Right lobe of liver (tissue), 6 donors: ENCODE measurements around the gene ATP13A3. TPM values are rescaled to one million over a fixed set of nuclear protein-coding genes. Genes with fewer than 3 reads are reported as not detected.

ENCODE experiments used
- ATAC-seq, 4 donors: fragments of 200-7000 bp; cut with Tn5 transposase; one replicate each; pipeline ENCODE4 v1.9.1; 2020; ENCODE audit warnings: mild to moderate bottlenecking in 4 of 4, moderate library complexity in 4 of 4
- DNase-seq, 3 donors: peaks; one replicate each; pipeline ENCODE4 v3.0.0-alpha.2; 2020
- H3K27ac ChIP-seq, 3 donors: fragments of 200-600 bp; one replicate each; pipeline ENCODE4 v1.8.0; 2022
- H3K27me3 ChIP-seq, 2 donors: fragments of 200-600 bp; one replicate each; pipeline ENCODE4 v1.8.0; 2022
- H3K36me3 ChIP-seq, 4 donors: fragments of 200-600 bp; sonication (generic) in 1 of 4; one replicate each; pipeline versions ENCODE4 v1.5.1 to v1.8.0; 2017 to 2022; ENCODE audit warnings: control low read depth in 1 of 4
- H3K4me1 ChIP-seq, 4 donors: fragments of 200-600 bp; sonication (generic) in 1 of 4; one replicate each; pipeline versions ENCODE4 v1.5.1 to v1.8.0; 2017 to 2022; ENCODE audit warnings: control low read depth in 1 of 4
- H3K4me3 ChIP-seq, 3 donors: fragments of 200-600 bp; one replicate each; pipeline ENCODE4 v1.8.0; 2022
- H3K9me3 ChIP-seq, 4 donors: fragments of 200-600 bp; sonication (generic) in 1 of 4; one replicate each; pipeline versions ENCODE4 v1.5.1 to v1.8.0; 2017 to 2022; ENCODE audit warnings: control low read depth in 1 of 4
- CTCF ChIP-seq, 4 donors: fragments of 200-600 bp in 3 of 4; fragments of 450-650 bp in 1 of 4; IDR thresholded peaks; one replicate each; pipeline versions ENCODE4 v1.5.1 to v1.8.0; 2016 to 2022; ENCODE audit warnings: antibody characterized with exemption in 4 of 4, mild to moderate bottlenecking in 2 of 4
- POLR2A ChIP-seq: fragments of 450-650 bp; IDR thresholded peaks from one replicate; pipeline ENCODE4 v1.6.1; 2017; ENCODE audit warnings: antibody characterized with exemption, mild to moderate bottlenecking
- WGBS: methylation state at CpG from one replicate; pipeline ENCODE4 v1.1.6; 2018; ENCODE audit warnings: low coverage, low lambda C conversion rate; ENCODE audit not compliant: insufficient coverage; ENCODE audit errors: missing lambda C conversion rate; 5-methylcytosine and 5-hydroxymethylcytosine counted together
- intact Hi-C, 2 donors: fragments of 100-400 bp; cut with DNase I; formaldehyde crosslinking; loops; one replicate each; pipeline versions ENCODE4 v1.11.2 to v1.14.1; 2022
- total RNA-seq, 6 experiments: library from RNA; depleted of rRNA in 2 of 6; stranded (reverse); fragments of >200 nt in 2 of 6; fragmentation: NEBNext Ultra II Directional in 3 of 6; extraction: Animal tissue kit (Norgen Biotek cat#: 25700) in 3 of 6; gene quantifications; one replicate each; pipeline versions ENCODE4 v1.1.0 to v1.2.4, GENCODE V29; 2016 to 2023
- donor health status: DM: no; HTN: yes; CAD: no.
- donor health status: DM: no; HTN: no; CAD: no.
- donor health status: DM: no; HTN: no; CAD: no.
- donor health status: DM: no; HTN: yes; CAD: no.
- donor health status: DM: no; HTN: yes; CAD: no.

Gene ATP13A3
- total RNA-seq, 6 experiments from 2014 or later: 109 to 172 (median 145) TPM

- no peaks in the 10 kb centered on the region for H3K27me3 ChIP-seq
- no peaks in the 10 kb centered on the region for H3K36me3 ChIP-seq
- 69% methylated on average over 4 of the region's 10 CpGs for WGBS
- no peaks in the 10 kb centered on the region for H3K4me1 ChIP-seq
- no peak overlapping the region for H3K4me3 ChIP-seq
- ATAC-seq: no peak
- no peaks in the 10 kb centered on the region for H3K9me3 ChIP-seq
- no peak for DNase-seq
- intact Hi-C loops: no loop called here
- TF ChIP-seq POLR2A: no peak
- TF ChIP-seq CTCF (IDR thresholded peaks at IDR 0.05): no peak
- H3K27ac ChIP-seq: no peak overlapping the region
Observed at GRCh38 chr3:194376241-194376560, 110.6 kb downstream of the ATP13A3 start.

GRCh38 chr3:194375473-194376240, 111.1 kb downstream of the ATP13A3 start:
- intact Hi-C loops: no loop called here
- Histone ChIP-seq H3K9me3 (no peaks in the 10 kb centered on the region), H3K27me3 (no peaks in the 10 kb centered on the region), H3K27ac (no peak overlapping the region), H3K4me1 (no peaks in the 10 kb centered on the region), H3K4me3 (no peak overlapping the region), H3K36me3 (no peaks in the 10 kb centered on the region)
- 43% methylated on average over 12 of the region's 15 CpGs for WGBS
- peak; percentile 42 to 61 (median 52) for ATAC-seq
- no peak for TF ChIP-seq CTCF (IDR thresholded peaks at IDR 0.05)
- TF ChIP-seq POLR2A: no peak
- no peak for DNase-seq

- H3K4me3 ChIP-seq: no peak overlapping the region
- intact Hi-C loops: no loop called here
- no peak for ATAC-seq
- H3K27ac ChIP-seq: no peak overlapping the region
- H3K27me3 ChIP-seq: no peaks in the 10 kb centered on the region
- H3K9me3 ChIP-seq: no peaks in the 10 kb centered on the region
- no peak for DNase-seq
- TF ChIP-seq CTCF (IDR thresholded peaks at IDR 0.05): no peak
- TF ChIP-seq POLR2A: no peak
- H3K36me3 ChIP-seq: no peaks in the 10 kb centered on the region
- H3K4me1 ChIP-seq: no peaks in the 10 kb centered on the region
- 90% methylated on average over 10 of the region's 10 CpGs for WGBS
Observed at GRCh38 chr3:194374935-194375334, 111.9 kb downstream of the ATP13A3 start.

GRCh38 chr3:194373899-194374298, 112.9 kb downstream of the ATP13A3 start:
- Histone ChIP-seq H3K27ac (no peak overlapping the region), H3K4me3 (no peak overlapping the region), H3K9me3 (no peaks in the 10 kb centered on the region), H3K36me3 (no peaks in the 10 kb centered on the region), H3K27me3 (no peaks in the 10 kb centered on the region), H3K4me1 (no peaks in the 10 kb centered on the region)
- intact Hi-C loops: no loop called here
- DNase-seq: no peak
- TF ChIP-seq POLR2A (no peak), CTCF (IDR thresholded peaks at IDR 0.05) (no peak)
- WGBS: 63% methylated on average over 5 of the region's 8 CpGs
- ATAC-seq: no peak
